Measurements from ENCODE around the gene MPHOSPH6. TPM values are rescaled to one million over a fixed set of nuclear protein-coding genes. Genes with fewer than 3 reads are reported as not detected.

The MPHOSPH6 gene
- polyA plus RNA-seq (2012; ENCODE audit: insufficient read length, low read depth), result 5.6 TPM

- TF ChIP-seq SIN3A (IDR thresholded peaks at IDR 0.05; ENCODE audit: borderline replicate concordance, insufficient read depth, low read length), result no peak
- peak; percentile 64 for TF ChIP-seq POLR2AphosphoS5 (IDR thresholded peaks at IDR 0.05; ENCODE audit: low read depth, low read length)
- TF ChIP-seq TAF1 (IDR thresholded peaks at IDR 0.05; ENCODE audit: borderline replicate concordance, insufficient read depth, low read length), result no peak
- peak; percentile 26 for TF ChIP-seq FOXP2 (optimal IDR thresholded peaks at IDR 0.05; ENCODE audit: borderline replicate concordance, extremely low read depth, extremely low read length, insufficient read depth)
- TF ChIP-seq, protein P1, sequence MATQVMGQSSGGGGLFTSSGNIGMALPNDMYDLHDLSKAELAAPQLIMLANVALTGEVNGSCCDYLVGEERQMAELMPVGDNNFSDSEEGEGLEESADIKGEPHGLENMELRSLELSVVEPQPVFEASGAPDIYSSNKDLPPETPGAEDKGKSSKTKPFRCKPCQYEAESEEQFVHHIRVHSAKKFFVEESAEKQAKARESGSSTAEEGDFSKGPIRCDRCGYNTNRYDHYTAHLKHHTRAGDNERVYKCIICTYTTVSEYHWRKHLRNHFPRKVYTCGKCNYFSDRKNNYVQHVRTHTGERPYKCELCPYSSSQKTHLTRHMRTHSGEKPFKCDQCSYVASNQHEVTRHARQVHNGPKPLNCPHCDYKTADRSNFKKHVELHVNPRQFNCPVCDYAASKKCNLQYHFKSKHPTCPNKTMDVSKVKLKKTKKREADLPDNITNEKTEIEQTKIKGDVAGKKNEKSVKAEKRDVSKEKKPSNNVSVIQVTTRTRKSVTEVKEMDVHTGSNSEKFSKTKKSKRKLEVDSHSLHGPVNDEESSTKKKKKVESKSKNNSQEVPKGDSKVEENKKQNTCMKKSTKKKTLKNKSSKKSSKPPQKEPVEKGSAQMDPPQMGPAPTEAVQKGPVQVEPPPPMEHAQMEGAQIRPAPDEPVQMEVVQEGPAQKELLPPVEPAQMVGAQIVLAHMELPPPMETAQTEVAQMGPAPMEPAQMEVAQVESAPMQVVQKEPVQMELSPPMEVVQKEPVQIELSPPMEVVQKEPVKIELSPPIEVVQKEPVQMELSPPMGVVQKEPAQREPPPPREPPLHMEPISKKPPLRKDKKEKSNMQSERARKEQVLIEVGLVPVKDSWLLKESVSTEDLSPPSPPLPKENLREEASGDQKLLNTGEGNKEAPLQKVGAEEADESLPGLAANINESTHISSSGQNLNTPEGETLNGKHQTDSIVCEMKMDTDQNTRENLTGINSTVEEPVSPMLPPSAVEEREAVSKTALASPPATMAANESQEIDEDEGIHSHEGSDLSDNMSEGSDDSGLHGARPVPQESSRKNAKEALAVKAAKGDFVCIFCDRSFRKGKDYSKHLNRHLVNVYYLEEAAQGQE (IDR thresholded peaks at IDR 0.05; ENCODE audit: insufficient read depth in 1 of 2, low read depth in 2 of 2, low read length in 2 of 2), result no peak
Measured at GRCh38 chr16:82169861-82170845, at the start of gene MPHOSPH6. Gene MPHOSPH6, minus strand, starts transcription at chr16:82170224. Its CDS starts 49 bp downstream, at chr16:82170175.

GRCh38 chr16:82219298-82219697 lies 49.3 kb upstream of the MPHOSPH6 start:
- TF ChIP-seq, protein P1 (IDR thresholded peaks at IDR 0.05; ENCODE audit: insufficient read depth in 1 of 2, low read depth in 2 of 2, low read length in 2 of 2), result no peak
- TF ChIP-seq TAF1 (IDR thresholded peaks at IDR 0.05; ENCODE audit: borderline replicate concordance, insufficient read depth, low read length) (no peak), SIN3A (IDR thresholded peaks at IDR 0.05; ENCODE audit: borderline replicate concordance, insufficient read depth, low read length) (no peak), FOXP2 (optimal IDR thresholded peaks at IDR 0.05; ENCODE audit: borderline replicate concordance, extremely low read depth, extremely low read length, insufficient read depth) (no peak), POLR2AphosphoS5 (IDR thresholded peaks at IDR 0.05; ENCODE audit: low read depth, low read length) (no peak)

DNA sequence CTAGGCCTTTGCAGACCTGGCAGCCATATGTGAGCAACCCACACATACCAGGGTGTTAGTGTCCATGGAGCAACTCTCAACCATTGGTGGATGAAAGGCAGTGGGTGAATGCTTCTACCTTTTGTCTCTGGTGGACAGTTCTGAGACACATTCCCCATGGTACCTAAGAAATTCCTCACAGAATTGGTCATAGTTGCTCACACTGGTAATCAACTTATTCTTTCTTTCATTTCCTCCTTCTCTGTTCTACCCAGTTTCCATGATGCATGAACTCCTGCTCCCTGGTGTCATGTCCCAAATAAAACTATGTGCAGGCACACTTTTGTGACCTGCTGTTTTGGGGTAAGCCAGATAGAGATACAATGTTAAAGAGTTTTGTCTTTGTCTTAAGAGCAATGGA lies 33.2 kb upstream of the MPHOSPH6 start:
- no peak for TF ChIP-seq TAF1 (IDR thresholded peaks at IDR 0.05; ENCODE audit: borderline replicate concordance, insufficient read depth, low read length)
- no peak for TF ChIP-seq SIN3A (IDR thresholded peaks at IDR 0.05; ENCODE audit: borderline replicate concordance, insufficient read depth, low read length)
- TF ChIP-seq, protein P1 (IDR thresholded peaks at IDR 0.05; ENCODE audit: insufficient read depth in 1 of 2, low read depth in 2 of 2, low read length in 2 of 2), result no peak
- no peak for TF ChIP-seq FOXP2 (optimal IDR thresholded peaks at IDR 0.05; ENCODE audit: borderline replicate concordance, extremely low read depth, extremely low read length, insufficient read depth)

- TF ChIP-seq TAF1 (IDR thresholded peaks at IDR 0.05; ENCODE audit: borderline replicate concordance, insufficient read depth, low read length) (no peak), POLR2AphosphoS5 (IDR thresholded peaks at IDR 0.05; ENCODE audit: low read depth, low read length) (no peak), FOXP2 (optimal IDR thresholded peaks at IDR 0.05; ENCODE audit: borderline replicate concordance, extremely low read depth, extremely low read length, insufficient read depth) (no peak), SIN3A (IDR thresholded peaks at IDR 0.05; ENCODE audit: borderline replicate concordance, insufficient read depth, low read length) (no peak)
- TF ChIP-seq, protein P1 (IDR thresholded peaks at IDR 0.05; ENCODE audit: insufficient read depth in 1 of 2, low read depth in 2 of 2, low read length in 2 of 2), result no peak
Measured at GRCh38 chr16:82201926-82202325, 31.9 kb upstream of the MPHOSPH6 start.

All from PFSK-1 (cell line).